Sigmoid colon (tissue), 4 donors: ENCODE data around the gene ATP2B2.

Source experiments
- CTCF ChIP-seq, 4 experiments: fragments of 450-650 bp in 3 of 4; fragments of 200-600 bp in 1 of 4; IDR thresholded peaks; one replicate each; pipeline ENCODE4 v1.5.1; 2016 to 2019; ENCODE audit warnings: antibody characterized with exemption in 4 of 4, mild to moderate bottlenecking in 3 of 4, moderate library complexity in 2 of 4
- EP300 ChIP-seq, 4 donors: sonication (generic); formaldehyde crosslinking; IDR thresholded peaks; one replicate each; pipeline ENCODE4 v1.6.1; 2017; ENCODE audit warnings: antibody characterized with exemption in 4 of 4
- POLR2A ChIP-seq, 2 donors: fragments of 450-650 bp; IDR thresholded peaks; one replicate each; pipeline ENCODE4 v1.6.1; 2016; ENCODE audit warnings: antibody characterized with exemption in 2 of 2, mild to moderate bottlenecking in 2 of 2, moderate library complexity in 2 of 2
- POLR2AphosphoS5 ChIP-seq, 4 donors: sonication (generic); formaldehyde crosslinking; IDR thresholded peaks; one replicate each; pipeline ENCODE4 v1.6.1; 2017; ENCODE audit warnings: antibody characterized with exemption in 4 of 4

- TF ChIP-seq POLR2A (IDR thresholded peaks at IDR 0.05) (no peak), EP300 (IDR thresholded peaks at IDR 0.05) (no peak), POLR2AphosphoS5 (IDR thresholded peaks at IDR 0.05) (no peak), CTCF (IDR thresholded peaks at IDR 0.05) (no peak)
Measured at GRCh38 chr3:10489746-10490483, 15.5 kb downstream of the ATP2B2 start.
